Measurements from ENCODE around the gene C1orf210. TPM values are rescaled to one million over a fixed set of nuclear protein-coding genes. Genes with fewer than 3 reads are reported as not detected.

The C1orf210 gene
- total RNA-seq, 8 experiments from 2014 or later, result 0.11 to 0.66 (median 0.36) TPM; not detected in 2

DNA sequence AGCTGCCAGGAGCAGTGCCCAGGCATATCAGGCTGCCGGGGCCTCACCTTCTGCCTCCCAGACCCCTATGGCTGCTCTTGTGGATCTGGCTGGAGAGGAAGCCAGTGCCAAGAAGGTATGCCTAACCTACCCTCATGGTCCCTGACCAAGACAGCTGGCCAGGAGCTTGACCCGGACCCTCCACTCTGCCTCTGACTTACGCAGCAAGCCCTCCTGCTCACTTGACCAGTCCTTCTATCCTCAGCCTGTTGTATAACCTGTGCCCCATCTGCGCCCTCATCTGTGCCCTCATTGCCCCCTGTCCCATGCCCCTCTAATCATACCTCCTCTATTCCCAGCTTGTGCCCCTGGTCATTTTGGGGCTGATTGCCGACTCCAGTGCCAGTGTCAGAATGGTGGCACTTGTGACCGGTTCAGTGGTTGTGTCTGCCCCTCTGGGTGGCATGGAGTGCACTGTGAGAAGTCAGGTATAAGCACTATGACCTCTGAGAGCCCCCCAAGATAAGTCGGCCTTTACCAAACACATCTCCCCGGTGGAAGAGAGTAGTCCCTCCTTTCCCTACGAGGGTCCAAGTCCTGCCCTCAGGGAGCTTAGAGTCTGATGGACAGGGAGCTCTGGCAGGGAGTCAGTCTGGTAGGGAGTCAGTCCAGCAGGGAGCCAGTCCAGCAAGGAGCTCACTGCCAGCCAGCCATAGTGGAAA lies 22.2 kb upstream of the C1orf210 start:
- 84 to 100% (median 89%) methylated on average over 1 to 7 of the region's 9 CpGs; no CpG with 5 or more reads in 7 of the 10 experiments for WGBS, 10 experiments
- no peak for ATAC-seq (replicated peaks in 6 of 8)
- Histone ChIP-seq H3K4me3 (no peak overlapping the region), H3K4me1 (replicated peaks in 1 of 2) (peaks cover 1 to 5% of the 10 kb centered on the region in 2 donors), H3K27ac (no peak overlapping the region)
- in situ Hi-C loops (cut with MboI; ENCODE audit: low pct_unique_long_range_greater_than_20kb in 2 of 9, low sequenced_read_pairs in 9 of 9, unreplicated experiment in 9 of 9), result no loop called here

DNA sequence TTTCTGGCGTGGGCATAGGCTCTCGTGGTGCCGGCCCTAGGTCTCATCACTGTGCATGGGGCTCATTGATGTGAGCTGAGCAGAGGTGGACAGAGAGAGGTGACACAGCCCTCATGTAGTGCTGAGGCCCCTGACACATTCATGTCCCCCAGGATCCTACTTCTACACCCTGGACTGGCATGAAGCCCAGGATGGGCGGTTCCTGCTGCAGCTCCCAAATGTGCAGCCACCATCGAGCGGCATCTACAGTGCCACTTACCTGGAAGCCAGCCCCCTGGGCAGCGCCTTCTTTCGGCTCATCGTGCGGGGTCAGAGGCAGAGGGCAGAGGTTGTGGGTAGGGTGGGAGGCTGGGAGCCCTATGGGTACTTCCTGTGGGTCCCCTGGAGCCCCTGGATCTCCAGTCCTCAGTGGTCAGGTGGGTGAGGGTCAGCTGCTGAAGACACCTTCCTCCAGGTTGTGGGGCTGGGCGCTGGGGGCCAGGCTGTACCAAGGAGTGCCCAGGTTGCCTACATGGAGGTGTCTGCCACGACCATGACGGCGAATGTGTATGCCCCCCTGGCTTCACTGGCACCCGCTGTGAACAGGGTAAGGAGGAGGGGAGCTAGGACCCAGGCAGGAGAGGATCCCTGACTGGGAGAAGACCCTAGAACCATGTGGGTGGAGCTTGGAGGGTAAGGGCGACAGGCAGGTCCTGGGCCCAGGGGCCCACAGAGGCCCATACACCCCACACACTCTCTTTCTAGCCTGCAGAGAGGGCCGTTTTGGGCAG lies 21.5 kb upstream of the C1orf210 start:
- no peak for ATAC-seq (replicated peaks in 6 of 8)
- Histone ChIP-seq H3K27ac (no peak overlapping the region), H3K4me1 (replicated peaks in 1 of 2) (peaks cover 5 to 6% of the 10 kb centered on the region in 2 donors), H3K4me3 (no peak overlapping the region)
- in situ Hi-C loops (cut with MboI; ENCODE audit: low pct_unique_long_range_greater_than_20kb in 2 of 9, low sequenced_read_pairs in 9 of 9, unreplicated experiment in 9 of 9), result no loop called here
- WGBS, 10 experiments, result 80 to 100% (median 86%) methylated on average over 1 to 13 of the region's 17 CpGs; no CpG with 5 or more reads in 4 of the 10 experiments

DNA sequence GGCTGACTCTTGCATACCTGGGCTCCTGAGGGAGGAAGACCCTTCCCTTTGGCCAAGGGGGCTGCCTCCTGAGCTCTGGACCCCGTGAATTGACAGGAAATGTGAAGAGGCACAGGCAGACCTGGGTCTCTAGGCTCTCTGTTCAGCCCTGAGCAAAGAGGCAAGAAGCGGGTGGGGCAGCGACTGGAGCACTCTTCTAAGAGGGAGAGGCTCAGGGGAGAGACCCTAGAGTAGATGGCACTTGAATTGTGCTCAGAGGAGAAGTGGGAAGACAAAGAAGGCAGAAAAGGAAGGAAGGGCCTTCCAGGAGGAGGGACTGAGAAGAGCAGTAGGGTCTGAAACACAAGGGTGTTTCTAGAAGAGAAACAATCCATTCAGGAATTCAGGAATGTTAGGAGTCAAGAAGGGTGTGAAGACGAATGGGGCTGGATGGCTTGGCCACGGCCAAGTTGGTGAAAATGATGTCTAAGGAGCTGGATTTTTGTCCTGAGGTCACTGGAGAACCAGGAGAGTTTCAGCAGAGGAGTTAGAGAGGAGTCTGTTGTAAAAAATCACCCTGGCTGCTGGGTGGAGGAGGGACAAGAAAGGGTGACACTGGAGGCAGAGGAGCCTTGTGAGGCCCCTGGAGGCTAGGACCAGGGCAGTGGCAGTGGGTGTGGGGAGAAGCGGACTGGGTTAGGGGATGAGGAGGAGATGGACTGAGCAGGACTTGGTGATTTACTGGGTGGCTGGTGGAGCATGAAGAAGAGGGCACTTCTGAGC lies 20.7 kb upstream of the C1orf210 start:
- in situ Hi-C loops (cut with MboI; ENCODE audit: low pct_unique_long_range_greater_than_20kb in 2 of 9, low sequenced_read_pairs in 9 of 9, unreplicated experiment in 9 of 9), result no loop called here

DNA sequence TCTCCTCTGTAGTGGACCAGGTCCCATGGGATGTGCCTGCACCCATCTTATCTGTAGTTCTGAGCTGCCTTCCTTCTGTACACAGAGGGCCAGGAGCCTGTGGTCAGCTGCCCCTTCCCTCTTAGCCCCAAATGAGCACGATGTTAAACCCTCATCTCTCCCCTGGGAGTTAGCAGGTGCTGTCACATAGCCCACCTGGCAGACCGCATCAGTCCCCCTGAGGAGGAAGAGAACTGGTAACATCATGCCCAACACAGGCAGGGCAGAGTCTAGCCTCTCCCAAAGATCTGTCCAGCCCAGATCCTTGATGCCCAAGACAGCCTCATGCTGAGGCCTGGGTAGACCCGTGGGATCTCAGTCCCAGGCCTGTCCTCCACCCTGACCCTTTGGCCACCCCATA lies 20.1 kb upstream of the C1orf210 start:
- 40 to 100% (median 83%) methylated on average over 1 to 2 of the region's 3 CpGs; no CpG with 5 or more reads in 5 of the 10 experiments for WGBS, 10 experiments
- ATAC-seq (replicated peaks in 6 of 8), result no peak
- H3K4me3 ChIP-seq, result no peak overlapping the region
- peaks cover 11 to 12% of the 10 kb centered on the region in 2 donors for H3K4me1 ChIP-seq (replicated peaks in 1 of 2)
- in situ Hi-C loops (cut with MboI; ENCODE audit: low pct_unique_long_range_greater_than_20kb in 2 of 9, low sequenced_read_pairs in 9 of 9, unreplicated experiment in 9 of 9), result no loop called here
- no peak overlapping the region for H3K27ac ChIP-seq

More for the DNA sequence above, 20.7 kb upstream of the C1orf210 start:
- ATAC-seq (replicated peaks in 6 of 8), result peak in 1 of 8 experiments; percentile 47
- Histone ChIP-seq H3K4me1 (replicated peaks in 1 of 2) (peaks cover 5 to 6% of the 10 kb centered on the region in 2 donors), H3K27ac (no peak overlapping the region), H3K4me3 (no peak overlapping the region)
- 4 to 95% (median 53%) methylated on average over 2 to 6 of the region's 6 CpGs; no CpG with 5 or more reads in 1 of the 10 experiments for WGBS, 10 experiments

DNA sequence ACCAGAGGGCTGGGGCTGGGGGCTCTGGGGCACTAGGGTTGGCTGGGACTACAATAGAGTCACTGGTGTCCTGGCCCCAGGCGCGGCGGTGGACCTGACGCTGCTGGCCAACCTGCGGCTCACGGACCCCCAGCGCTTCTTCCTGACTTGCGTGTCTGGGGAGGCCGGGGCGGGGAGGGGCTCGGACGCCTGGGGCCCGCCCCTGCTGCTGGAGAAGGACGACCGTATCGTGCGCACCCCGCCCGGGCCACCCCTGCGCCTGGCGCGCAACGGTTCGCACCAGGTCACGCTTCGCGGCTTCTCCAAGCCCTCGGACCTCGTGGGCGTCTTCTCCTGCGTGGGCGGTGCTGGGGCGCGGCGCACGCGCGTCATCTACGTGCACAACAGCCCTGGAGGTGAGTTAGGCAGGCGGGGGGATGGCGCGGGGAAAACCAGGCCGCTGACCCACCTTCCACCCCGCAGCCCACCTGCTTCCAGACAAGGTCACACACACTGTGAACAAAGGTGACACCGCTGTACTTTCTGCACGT lies 19.5 kb upstream of the C1orf210 start:
- ATAC-seq (replicated peaks in 6 of 8), result no peak
- Histone ChIP-seq H3K4me3 (no peak overlapping the region), H3K27ac (no peak overlapping the region), H3K4me1 (replicated peaks in 1 of 2) (peaks cover 14 to 18% of the 10 kb centered on the region in 2 donors)
- 88 to 95% methylated on average over 4 of the region's 46 CpGs; no CpG with 5 or more reads in 8 of the 10 experiments for WGBS, 10 experiments
- in situ Hi-C loops (cut with MboI; ENCODE audit: low pct_unique_long_range_greater_than_20kb in 2 of 9, low sequenced_read_pairs in 9 of 9, unreplicated experiment in 9 of 9), result no loop called here

DNA sequence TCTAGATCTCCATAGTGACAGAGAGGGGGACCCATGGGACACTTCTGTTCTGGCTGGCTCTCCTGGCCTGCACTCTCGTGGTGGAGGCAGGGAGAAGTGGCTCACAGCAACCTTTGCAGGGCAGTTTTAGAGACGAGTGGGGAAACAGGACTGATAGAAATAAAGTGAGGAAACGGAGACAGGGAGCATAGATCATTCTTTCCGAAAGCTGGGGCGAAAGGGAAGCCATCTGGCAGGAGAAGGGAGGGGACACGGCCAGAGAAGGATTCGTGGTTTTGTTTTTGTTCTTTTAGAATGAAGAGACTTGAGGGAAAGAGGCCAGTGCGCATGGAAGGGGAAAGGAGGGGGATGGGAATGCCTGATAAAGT lies 18.9 kb upstream of the C1orf210 start:
- Histone ChIP-seq H3K4me3 (no peak overlapping the region), H3K27ac (peak overlapping the region in 1 of 2 donors; percentile 23)
- no peak for ATAC-seq (replicated peaks in 6 of 8)

DNA sequence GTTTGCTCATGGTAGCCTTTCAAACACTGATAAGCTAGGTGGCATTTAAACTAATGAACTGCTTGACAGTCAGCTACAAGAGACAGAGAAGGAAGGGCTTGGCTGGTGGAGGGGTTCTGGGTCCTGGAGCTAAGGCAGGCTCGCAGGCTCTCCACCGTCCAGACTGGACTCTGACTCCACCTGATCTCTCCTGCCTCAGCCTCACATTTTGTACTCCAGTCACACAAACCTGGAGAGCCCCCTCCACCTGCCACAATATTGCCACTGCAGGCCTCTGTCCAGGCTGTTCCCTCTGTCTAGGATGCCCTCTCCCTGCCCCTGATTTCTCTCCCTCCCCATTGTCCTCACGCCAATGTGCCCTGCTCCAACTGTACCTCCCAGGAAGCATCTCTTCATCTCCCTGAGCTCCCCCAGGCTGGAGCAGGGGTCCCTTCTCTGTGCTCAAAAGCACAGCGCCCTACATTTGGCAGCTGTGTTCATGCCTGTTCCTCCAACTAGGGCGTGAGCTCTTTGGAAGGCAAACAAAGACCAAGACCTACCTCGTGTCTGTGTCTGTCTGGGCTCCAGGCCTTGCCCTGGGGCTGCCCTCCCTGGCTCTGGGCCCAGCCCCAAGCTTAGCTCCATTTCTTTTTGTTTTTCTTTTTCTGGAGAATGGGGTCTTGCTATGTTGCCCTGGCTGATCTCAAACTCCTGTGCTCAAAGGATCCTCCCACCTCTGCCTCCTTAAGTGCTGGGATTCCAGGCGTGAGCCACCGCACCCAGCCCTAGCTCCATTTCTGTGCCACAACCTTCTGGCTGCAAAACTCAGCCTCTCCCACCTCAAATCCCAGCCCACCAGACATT lies 18.3 kb upstream of the C1orf210 start:
- Histone ChIP-seq H3K4me3 (no peak overlapping the region), H3K27ac (peak overlapping the region in 1 of 2 donors; percentile 23), H3K4me1 (replicated peaks in 1 of 2) (peaks cover 14 to 18% of the 10 kb centered on the region in 2 donors)
- in situ Hi-C loops (cut with MboI; ENCODE audit: low pct_unique_long_range_greater_than_20kb in 2 of 9, low sequenced_read_pairs in 9 of 9, unreplicated experiment in 9 of 9), result no loop called here
- peak in 2 of 8 experiments; percentile 23 to 31 for ATAC-seq (replicated peaks in 6 of 8)
- 75 to 100% (median 84%) methylated on average over 1 to 7 of the region's 8 CpGs; no CpG with 5 or more reads in 4 of the 10 experiments for WGBS, 10 experiments

More for the DNA sequence above, 18.9 kb upstream of the C1orf210 start:
- H3K4me1 ChIP-seq (replicated peaks in 1 of 2), result peaks cover 14 to 18% of the 10 kb centered on the region in 2 donors
- in situ Hi-C loops (cut with MboI; ENCODE audit: low pct_unique_long_range_greater_than_20kb in 2 of 9, low sequenced_read_pairs in 9 of 9, unreplicated experiment in 9 of 9), result no loop called here
- 0 to 64% (median 29%) methylated on average over 1 to 8 of the region's 8 CpGs; no CpG with 5 or more reads in 1 of the 10 experiments for WGBS, 10 experiments

DNA sequence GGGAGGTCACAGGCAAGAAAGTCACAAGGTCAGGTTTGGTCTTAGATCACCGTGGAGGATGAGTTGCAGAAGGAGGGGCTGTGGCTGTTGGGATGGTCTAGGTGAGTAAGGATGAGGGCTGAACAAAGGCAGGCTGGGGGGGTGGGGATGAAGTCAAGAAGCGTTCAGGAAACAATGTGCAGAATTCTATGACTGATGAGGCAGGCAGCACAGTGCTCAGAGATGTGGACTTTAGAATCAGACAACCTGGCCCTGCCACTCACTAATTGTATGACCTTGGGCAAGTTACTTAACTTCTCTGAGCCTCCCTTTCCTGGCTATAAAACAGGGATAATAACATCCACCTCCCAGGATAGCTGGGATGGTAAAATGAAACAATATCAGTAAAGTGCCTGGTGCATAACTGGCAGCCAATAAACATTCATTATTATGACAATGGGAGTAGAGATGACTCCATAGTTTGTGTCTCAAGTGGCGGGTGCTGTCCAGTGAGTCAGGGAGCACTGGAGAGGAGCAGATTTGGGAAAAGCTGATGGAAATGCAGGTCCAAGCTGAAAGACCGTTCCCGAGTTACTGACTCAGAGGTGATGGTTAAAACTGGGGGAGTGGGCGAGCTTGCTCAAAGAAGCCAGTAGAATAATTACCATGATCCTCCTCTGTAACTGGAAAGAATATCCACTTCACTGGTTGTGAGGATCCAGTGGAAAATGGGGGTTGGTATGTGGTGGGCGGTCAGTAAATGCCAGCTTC lies 17.5 kb upstream of the C1orf210 start:
- 60 to 89% (median 73%) methylated on average over 1 to 7 of the region's 7 CpGs; no CpG with 5 or more reads in 2 of the 10 experiments for WGBS, 10 experiments
- no peak overlapping the region for H3K27ac ChIP-seq
- H3K4me3 ChIP-seq, result no peak overlapping the region
- peak in 2 of 8 experiments; percentile 9 to 37 for ATAC-seq (replicated peaks in 6 of 8)
- in situ Hi-C loops (cut with MboI; ENCODE audit: low pct_unique_long_range_greater_than_20kb in 2 of 9, low sequenced_read_pairs in 9 of 9, unreplicated experiment in 9 of 9), result no loop called here
- H3K4me1 ChIP-seq (replicated peaks in 1 of 2), result peaks cover 14 to 18% of the 10 kb centered on the region in 2 donors

DNA sequence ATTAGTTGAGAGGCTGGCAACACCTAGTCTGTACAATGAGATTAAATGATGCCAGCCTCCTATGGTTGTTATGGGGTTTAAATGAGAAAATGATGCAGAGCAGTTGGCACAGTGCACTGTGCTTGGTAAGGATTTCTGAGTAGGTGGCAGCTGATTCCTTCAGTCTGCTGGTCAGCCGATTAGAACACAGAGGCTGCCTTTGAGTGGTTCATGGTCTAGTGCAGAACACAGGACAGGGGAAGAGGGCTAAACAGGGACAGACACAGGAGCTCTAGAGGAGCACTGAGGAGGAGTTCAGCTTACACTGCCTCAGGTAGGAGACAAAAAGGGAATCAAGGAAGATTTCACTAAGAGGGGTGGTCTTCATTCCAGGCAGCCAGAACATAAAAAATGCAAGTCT lies 16.8 kb upstream of the C1orf210 start:
- peaks cover 14 to 18% of the 10 kb centered on the region in 2 donors for H3K4me1 ChIP-seq (replicated peaks in 1 of 2)
- whole genome bisulfite sequencing, 10 experiments, result 71 to 100% (median 83%) methylated on average over 1 of the region's 1 CpG; no CpG with 5 or more reads in 5 of the 10 experiments
- no peak overlapping the region for H3K4me3 ChIP-seq
- in situ Hi-C loops (cut with MboI; ENCODE audit: low pct_unique_long_range_greater_than_20kb in 2 of 9, low sequenced_read_pairs in 9 of 9, unreplicated experiment in 9 of 9), result no loop called here
- no peak overlapping the region for H3K27ac ChIP-seq
- no peak for ATAC-seq (replicated peaks in 6 of 8)

DNA sequence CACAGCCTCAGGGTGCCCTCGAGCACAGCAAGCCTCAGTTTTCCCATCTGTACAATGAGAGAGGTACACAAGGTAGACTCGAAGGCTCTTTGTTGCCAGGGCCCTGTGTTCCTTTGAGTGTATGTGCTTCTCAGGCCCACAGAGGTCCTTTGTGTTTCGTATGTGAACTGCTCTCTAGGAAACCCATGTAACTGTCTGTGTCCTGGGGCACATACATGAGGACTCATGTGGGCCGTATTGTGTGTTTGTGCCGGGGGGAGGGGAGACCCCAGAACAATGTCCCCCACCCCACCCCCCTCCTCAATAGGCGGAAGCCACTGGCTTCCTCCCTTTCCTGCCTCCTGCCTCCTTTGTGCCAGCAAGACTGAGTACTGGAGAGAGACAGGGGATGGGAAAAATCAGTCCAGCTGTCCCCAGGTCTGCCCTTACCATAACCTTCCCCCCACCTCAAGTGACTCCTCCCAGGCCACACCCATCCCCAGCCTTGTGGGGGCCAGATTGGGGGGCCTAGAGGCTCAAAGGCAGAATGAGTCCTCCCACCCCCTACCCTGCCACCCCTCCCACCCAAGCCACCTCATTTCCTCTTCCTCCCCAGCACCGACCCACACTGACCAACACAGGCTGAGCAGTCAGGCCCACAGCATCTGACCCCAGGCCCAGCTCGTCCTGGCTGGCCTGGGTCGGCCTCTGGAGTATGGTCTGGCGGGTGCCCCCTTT lies 15.2 kb upstream of the C1orf210 start, which contains the start of gene TIE1:
TIE1 (plus strand) TSS at position 605 of the 717 bp plus-strand sequence; CDS start at position 695, 90 bp downstream.
- Histone ChIP-seq H3K27ac (peak within 1 kb of the TSS in 1 of 2 donors; percentile 48), H3K4me3 (peak within 1 kb of the TSS in 1 of 5 donors; percentile 13), H3K4me1 (replicated peaks in 1 of 2) (peaks cover 21 to 24% of the 10 kb centered on the region in 2 donors)
- in situ Hi-C loops (cut with MboI; ENCODE audit: low pct_unique_long_range_greater_than_20kb in 2 of 9, low sequenced_read_pairs in 9 of 9, unreplicated experiment in 9 of 9), result no loop called here
- peak in 5 of 8 experiments; percentile 24 to 85 (median 78) for ATAC-seq (replicated peaks in 6 of 8)
- 51 to 65% methylated on average over 3 to 6 of the region's 10 CpGs; no CpG with 5 or more reads in 8 of the 10 experiments for WGBS, 10 experiments

DNA sequence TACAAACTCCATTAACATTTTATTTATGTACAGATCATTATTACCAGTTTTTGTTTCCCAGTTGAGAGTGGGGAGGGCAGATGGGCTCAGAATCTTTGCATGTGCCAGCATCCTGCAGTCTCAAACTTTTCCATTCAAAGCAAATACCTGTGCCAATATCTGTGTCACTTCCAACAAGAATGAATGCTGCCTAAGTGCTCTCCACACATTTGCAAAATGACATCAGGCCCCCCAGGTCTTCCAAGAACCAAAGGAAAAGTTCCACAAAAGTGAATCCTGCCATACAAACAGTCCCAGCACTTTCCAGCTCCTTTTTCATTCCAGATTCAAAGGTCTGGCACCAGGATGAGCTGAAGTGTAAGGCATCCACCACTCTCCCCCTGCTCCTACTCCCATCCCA lies 13.7 kb upstream of the C1orf210 start:
- H3K27ac ChIP-seq, result no peak overlapping the region

More for the DNA sequence above, 13.7 kb upstream of the C1orf210 start:
- Histone ChIP-seq H3K4me3 (no peak overlapping the region), H3K4me1 (replicated peaks in 1 of 2) (peaks cover 32 to 34% of the 10 kb centered on the region in 2 donors)
- no peak for ATAC-seq (replicated peaks in 6 of 8)
- in situ Hi-C loops (cut with MboI; ENCODE audit: low pct_unique_long_range_greater_than_20kb in 2 of 9, low sequenced_read_pairs in 9 of 9, unreplicated experiment in 9 of 9), result no loop called here
